T-helper 2 cell treated with Interferon-gamma antibody and Interleukin-4, amounts not matched to agents 100 ng/mL and 5 ng/mL, for 36 hours (primary cell): ENCODE measurements around the gene OXA1L. TPM values are rescaled to one million over a fixed set of nuclear protein-coding genes. Genes with fewer than 3 reads are reported as not detected.

Source experiments
- total RNA-seq: library from RNA; stranded (reverse); gene quantifications from 2 replicates; pipeline ENCODE4 v1.2.3, GENCODE V29; 2022

The OXA1L gene
- total RNA-seq, 1 donor from 2014 or later, result 115 TPM

Other genes starting within 250 kb of the OXA1L start
- 165 and 178 TPM in 2 replicates for gene DAD1, start 177.5 kb upstream of the OXA1L start, total RNA-seq
- 6.1 and 7.5 TPM in 2 replicates for gene ABHD4, start 168.4 kb upstream of the OXA1L start, total RNA-seq
- gene OR6J1, start 122.3 kb upstream of the OXA1L start, total RNA-seq, result not detected in 2 replicates
- not detected in 2 replicates for gene SLC7A7, start 48.7 kb downstream of the OXA1L start, total RNA-seq
- 137 and 139 TPM in 2 replicates for gene MRPL52, start 63.2 kb downstream of the OXA1L start, total RNA-seq
- gene MMP14, start 69.9 kb downstream of the OXA1L start, total RNA-seq, result 1.6 and 1.9 TPM in 2 replicates
- gene LRP10, start 105.1 kb downstream of the OXA1L start, total RNA-seq, result 51.0 and 52.5 TPM in 2 replicates
- gene REM2, start 116.5 kb downstream of the OXA1L start, total RNA-seq, result 0.34 and 0.48 TPM in 2 replicates
- gene RBM23, start 152.5 kb downstream of the OXA1L start, total RNA-seq, result 84.7 and 88.9 TPM in 2 replicates
- gene PRMT5, start 162.7 kb downstream of the OXA1L start, total RNA-seq, result 78.8 and 86.6 TPM in 2 replicates
- 54.4 and 60.0 TPM in 2 replicates for gene HAUS4, start 190.4 kb downstream of the OXA1L start, total RNA-seq
- 0.66 and 0.91 TPM in 2 replicates for gene AJUBA, start 215.9 kb downstream of the OXA1L start, total RNA-seq
- 9.1 and 10.2 TPM in 2 replicates for gene C14orf93, start 243.5 kb downstream of the OXA1L start, total RNA-seq